ENCODE data around the gene FSTL4.
A peak's percentile ranks its signal among the peaks of the same experiment; 100 is the strongest.

The FSTL4 gene

GRCh38 chr5:133367071-133367786 is 245.1 kb downstream of the FSTL4 start:
- DNase-seq (ENCODE audit: low read depth, low spot score), result no peak

GRCh38 chr5:133366438-133366837 is 245.9 kb downstream of the FSTL4 start:
- DNase-seq (ENCODE audit: low read depth, low spot score), result no peak

- DNase-seq (ENCODE audit: low read depth, low spot score), result no peak
Observed at GRCh38 chr5:133365738-133366137, 246.6 kb downstream of the FSTL4 start.

- peak; percentile 38 for DNase-seq (ENCODE audit: low read depth, low spot score)
Observed at GRCh38 chr5:133364936-133365707, 247.2 kb downstream of the FSTL4 start.

GRCh38 chr5:133363807-133364587 is 248.3 kb downstream of the FSTL4 start:
- DNase-seq (ENCODE audit: low read depth, low spot score), result no peak

- no peak for DNase-seq (ENCODE audit: low read depth, low spot score)
Observed at GRCh38 chr5:133362438-133362837, 249.9 kb downstream of the FSTL4 start.

- no peak for DNase-seq (ENCODE audit: low read depth, low spot score)
Observed at GRCh38 chr5:133361922-133362321, 250.4 kb downstream of the FSTL4 start.

GRCh38 chr5:133360693-133361472 is 251.5 kb downstream of the FSTL4 start:
- no peak for DNase-seq (ENCODE audit: low read depth, low spot score)

GRCh38 chr5:133359861-133360260 is 252.5 kb downstream of the FSTL4 start:
- DNase-seq (ENCODE audit: low read depth, low spot score), result no peak

- DNase-seq (ENCODE audit: low read depth, low spot score), result no peak
Observed at GRCh38 chr5:133358271-133358670, 254.1 kb downstream of the FSTL4 start.

- no peak for DNase-seq (ENCODE audit: low read depth, low spot score)
Observed at GRCh38 chr5:133357758-133358157, 254.6 kb downstream of the FSTL4 start.

GRCh38 chr5:133356984-133357421 is 255.3 kb downstream of the FSTL4 start:
- no peak for DNase-seq (ENCODE audit: low read depth, low spot score)

GRCh38 chr5:133356396-133356983 is 255.9 kb downstream of the FSTL4 start:
- no peak for DNase-seq (ENCODE audit: low read depth, low spot score)

- DNase-seq (ENCODE audit: low read depth, low spot score), result no peak
Observed at GRCh38 chr5:133354323-133355185, 257.8 kb downstream of the FSTL4 start.

- DNase-seq (ENCODE audit: low read depth, low spot score), result no peak
Observed at GRCh38 chr5:133353741-133354140, 258.6 kb downstream of the FSTL4 start.

GRCh38 chr5:133348406-133348805 is 263.9 kb downstream of the FSTL4 start:
- DNase-seq (ENCODE audit: low read depth, low spot score), result no peak

- no peak for DNase-seq (ENCODE audit: low read depth, low spot score)
Observed at GRCh38 chr5:133347039-133347438, 265.3 kb downstream of the FSTL4 start.

GRCh38 chr5:133344266-133344665 is 268.1 kb downstream of the FSTL4 start:
- DNase-seq (ENCODE audit: low read depth, low spot score), result no peak

- no peak for DNase-seq (ENCODE audit: low read depth, low spot score)
Observed at GRCh38 chr5:133343196-133343595, 269.1 kb downstream of the FSTL4 start.
